GM12864 (cell line): ENCODE results near the gene SEMA6C.

Source experiments
- DNase-seq: peaks from one replicate; pipeline ENCODE4 v3.0.0-alpha.2; 2011; ENCODE audit warnings: low read depth
- H3K4me3 ChIP-seq: 2 replicates; pipeline ENCODE4 v1.5.1; 2011; ENCODE audit warnings: mild to moderate bottlenecking, low read depth, low read length, control low read depth
- CTCF ChIP-seq: IDR thresholded peaks from 2 replicates; pipeline ENCODE4 v1.5.1; 2011; ENCODE audit warnings: low read depth, mild to moderate bottlenecking, moderate library complexity, low read length, control low read depth, inconsistent platforms; ENCODE audit errors: missing control alignments

The SEMA6C gene

GRCh38 chr1:151134991-151135390 lies 11.4 kb downstream of the SEMA6C start:
- no peak for TF ChIP-seq CTCF
- no peak overlapping the region for H3K4me3 ChIP-seq
- no peak for DNase-seq

- TF ChIP-seq CTCF, result no peak
- no peak overlapping the region for H3K4me3 ChIP-seq
- DNase-seq, result no peak
Measured at GRCh38 chr1:151134396-151134795, 12.0 kb downstream of the SEMA6C start.

GRCh38 chr1:151133018-151133806 lies 13.2 kb downstream of the SEMA6C start:
- TF ChIP-seq CTCF, result no peak
- DNase-seq, result no peak
- H3K4me3 ChIP-seq, result no peak overlapping the region

- no peak overlapping the region for H3K4me3 ChIP-seq
- no peak for DNase-seq
- TF ChIP-seq CTCF, result no peak
Measured at GRCh38 chr1:151132335-151133017, 14.0 kb downstream of the SEMA6C start.

- H3K4me3 ChIP-seq, result no peak overlapping the region; the same call in 1 of the 2 replicates
- TF ChIP-seq CTCF, result no peak
- no peak for DNase-seq
Measured at GRCh38 chr1:151131701-151132334, 14.6 kb downstream of the SEMA6C start.

GRCh38 chr1:151130987-151131586 lies 15.3 kb downstream of the SEMA6C start:
- H3K4me3 ChIP-seq, result peak overlapping the region; percentile 6
- peak; percentile 56 for DNase-seq

More at GRCh38 chr1:151130987-151131586, 15.3 kb downstream of the SEMA6C start:
- TF ChIP-seq CTCF, result no peak
